HG02610 (cell line): Measurements from ENCODE around the gene IDH3G.
"Not testable (repeated sequence)": the region's sequence is repeated elsewhere in the genome, so short reads cannot be mapped to it uniquely, and the experiment has no call there.

Experiments
- ATAC-seq: cut with Tn5 transposase; IDR thresholded peaks from one replicate; pipeline ENCODE4 v1.9.1; 2021; ENCODE audit warnings: mild to moderate bottlenecking, moderate library complexity; ENCODE audit not compliant: unreplicated experiment

Gene IDH3G

DNA sequence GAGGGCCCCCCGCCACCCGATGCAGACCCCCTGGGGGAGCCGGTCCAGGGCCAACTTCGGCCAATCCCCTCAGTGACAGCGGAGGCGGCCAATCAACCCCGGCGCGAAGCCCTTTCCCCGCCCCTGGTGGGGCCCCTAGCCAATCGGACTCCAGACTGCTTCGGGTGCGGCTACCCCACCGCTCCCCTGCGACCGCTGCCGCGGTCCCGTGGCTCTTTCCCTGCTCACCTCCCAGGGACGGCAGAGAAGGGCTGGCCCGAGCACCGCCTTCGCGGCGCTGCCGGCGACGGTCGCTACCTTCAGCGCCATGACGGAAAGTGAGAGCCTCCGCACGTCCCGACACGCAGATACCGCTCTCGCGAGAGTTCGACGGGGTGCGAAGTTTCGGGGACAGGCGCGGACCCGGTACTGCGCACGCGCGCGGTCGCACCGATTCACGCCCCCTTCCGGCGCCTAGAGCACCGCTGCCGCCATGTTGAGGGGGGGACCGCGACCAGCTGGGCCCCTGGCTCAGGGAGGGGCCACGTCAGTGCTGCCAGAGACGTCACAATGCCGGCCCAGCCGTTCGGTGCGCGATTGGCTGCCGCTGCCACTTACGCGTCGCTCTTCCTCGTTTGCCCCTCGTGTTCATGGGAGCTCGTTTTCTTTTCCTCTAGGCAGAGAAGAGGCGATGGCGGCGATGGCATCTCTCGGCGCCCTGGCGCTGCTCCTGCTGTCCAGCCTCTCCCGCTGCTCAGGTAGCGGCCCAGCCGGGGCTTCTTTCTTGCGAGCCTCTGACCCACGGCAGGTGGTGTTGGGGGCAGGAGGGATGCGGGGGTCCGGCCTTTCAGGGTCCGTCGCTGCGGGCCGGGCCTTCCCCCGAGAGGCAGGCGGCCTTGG is at the start of gene IDH3G, which contains the start of gene SSR4:
IDH3G (minus strand) TSS at position 358 of the 879 bp plus-strand sequence; CDS start at position 309, 49 bp downstream.
SSR4 (plus strand) TSS at position 651 of the 879 bp plus-strand sequence; CDS start at position 671, 20 bp downstream.
- ATAC-seq = peak; percentile 94

DNA sequence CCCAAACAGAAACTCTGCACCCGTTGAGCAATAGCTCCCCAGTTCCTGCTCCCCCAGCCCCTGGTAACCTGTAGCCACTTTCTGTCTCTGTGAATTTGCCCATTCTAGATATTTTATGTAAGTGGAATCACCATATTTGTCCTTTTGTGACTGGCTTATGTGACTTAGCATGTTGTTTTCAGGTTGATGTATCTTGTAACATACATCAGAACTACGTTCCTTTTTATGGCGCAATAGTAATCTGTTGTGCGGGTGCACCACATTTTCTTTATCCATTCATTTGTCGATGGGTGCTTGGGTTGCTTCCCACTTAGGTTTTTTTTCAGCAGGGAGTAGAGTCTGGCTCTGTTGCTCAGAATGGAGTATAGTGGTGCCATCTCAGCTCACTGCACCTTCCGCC is 42.7 kb upstream of the IDH3G start:
- no peak for ATAC-seq

DNA sequence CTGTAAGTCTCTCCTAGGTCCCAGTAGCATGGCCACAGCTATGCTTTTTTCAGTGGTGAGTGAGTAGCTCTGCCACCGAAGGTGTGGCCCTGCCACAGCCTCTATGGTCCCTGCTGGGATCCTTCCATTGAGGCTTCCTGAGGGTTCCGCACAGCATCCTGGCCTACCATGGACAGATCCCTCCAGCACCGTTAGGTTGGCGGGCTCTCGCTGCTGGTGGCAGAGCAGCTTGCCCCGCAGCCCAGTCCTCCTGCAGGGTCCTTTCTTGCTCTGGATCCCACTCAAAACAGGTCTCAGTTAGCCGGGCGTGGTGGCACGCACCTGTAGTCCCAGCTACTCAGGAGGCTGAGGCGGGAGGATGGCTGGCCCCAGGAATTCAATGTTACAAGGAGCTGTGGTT is 38.6 kb upstream of the IDH3G start:
- ATAC-seq = no peak

DNA sequence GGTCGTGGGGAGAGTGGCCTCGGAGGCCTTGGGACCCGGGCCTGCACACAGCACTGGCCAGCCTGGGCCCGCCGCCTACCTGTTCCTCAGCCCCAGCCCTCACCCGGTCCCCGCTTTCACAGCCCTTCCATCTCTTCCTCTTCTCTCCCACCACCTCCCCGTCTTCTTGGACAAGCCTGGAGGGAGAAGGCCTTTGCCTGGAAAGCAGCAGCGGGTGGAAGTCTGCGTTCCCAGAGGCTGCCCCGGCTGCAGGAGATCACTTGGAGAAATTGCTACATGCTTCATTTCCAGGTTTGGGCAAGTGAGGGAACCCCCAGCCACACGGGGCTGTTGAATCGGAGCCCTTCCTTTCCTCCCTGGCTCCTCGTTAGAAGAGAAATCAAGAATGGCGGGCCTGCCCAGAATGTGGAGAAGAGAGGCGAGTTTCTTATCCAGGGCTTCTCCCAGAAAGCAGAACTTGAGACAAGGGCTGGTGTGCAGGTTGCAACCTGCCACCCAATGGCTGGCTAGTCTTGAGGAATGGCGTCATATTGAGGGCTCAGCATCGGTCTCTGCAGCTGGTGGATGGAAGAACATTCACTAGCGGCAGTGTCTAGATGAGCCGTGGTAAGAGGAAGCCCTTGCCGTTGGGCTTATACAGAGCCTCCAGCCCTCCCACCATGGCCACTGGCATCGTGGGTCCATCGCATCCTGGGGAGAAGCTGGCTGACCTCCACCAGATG is 37.4 kb upstream of the IDH3G start:
- no peak for ATAC-seq

DNA sequence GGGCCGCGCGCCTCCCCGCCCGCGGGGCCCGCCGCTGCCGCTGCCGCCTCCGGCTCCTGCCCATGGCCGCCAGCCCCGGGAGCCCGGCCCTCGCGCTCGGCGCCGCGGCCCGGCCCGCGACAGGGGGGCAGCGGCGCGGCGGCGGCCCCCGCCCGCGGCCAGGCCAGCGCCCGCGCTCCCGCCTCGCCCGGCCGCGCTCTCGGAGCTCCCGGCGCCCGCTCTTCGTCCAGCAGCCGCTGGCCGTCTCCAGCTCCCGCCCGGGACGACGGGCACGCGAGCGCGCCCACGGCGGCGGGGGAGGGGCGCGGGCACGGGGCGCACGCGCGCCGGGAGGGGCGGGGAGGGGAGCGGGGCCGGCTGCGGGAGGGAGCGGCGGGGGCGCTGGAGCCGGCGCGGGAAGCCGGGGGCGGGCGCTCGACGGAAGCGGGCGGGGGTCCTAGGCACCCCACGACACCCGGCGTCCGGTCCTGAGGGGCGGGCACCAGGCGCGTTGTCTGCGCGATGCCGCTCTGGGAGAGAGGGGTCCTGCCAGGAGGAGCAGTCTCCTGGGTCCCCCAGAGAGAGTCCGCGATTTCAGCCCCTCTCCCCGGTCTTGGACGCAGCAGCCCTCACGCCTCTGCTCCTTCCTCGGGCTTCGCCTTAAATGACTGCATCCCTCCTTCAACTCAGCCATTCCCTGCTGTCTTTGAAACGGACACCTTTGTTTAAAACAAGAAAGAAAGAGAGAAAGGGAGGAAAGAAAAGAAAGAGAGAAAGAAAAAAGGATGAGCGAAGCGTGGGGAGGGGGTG is 36.7 kb upstream of the IDH3G start:
- ATAC-seq = no peak

DNA sequence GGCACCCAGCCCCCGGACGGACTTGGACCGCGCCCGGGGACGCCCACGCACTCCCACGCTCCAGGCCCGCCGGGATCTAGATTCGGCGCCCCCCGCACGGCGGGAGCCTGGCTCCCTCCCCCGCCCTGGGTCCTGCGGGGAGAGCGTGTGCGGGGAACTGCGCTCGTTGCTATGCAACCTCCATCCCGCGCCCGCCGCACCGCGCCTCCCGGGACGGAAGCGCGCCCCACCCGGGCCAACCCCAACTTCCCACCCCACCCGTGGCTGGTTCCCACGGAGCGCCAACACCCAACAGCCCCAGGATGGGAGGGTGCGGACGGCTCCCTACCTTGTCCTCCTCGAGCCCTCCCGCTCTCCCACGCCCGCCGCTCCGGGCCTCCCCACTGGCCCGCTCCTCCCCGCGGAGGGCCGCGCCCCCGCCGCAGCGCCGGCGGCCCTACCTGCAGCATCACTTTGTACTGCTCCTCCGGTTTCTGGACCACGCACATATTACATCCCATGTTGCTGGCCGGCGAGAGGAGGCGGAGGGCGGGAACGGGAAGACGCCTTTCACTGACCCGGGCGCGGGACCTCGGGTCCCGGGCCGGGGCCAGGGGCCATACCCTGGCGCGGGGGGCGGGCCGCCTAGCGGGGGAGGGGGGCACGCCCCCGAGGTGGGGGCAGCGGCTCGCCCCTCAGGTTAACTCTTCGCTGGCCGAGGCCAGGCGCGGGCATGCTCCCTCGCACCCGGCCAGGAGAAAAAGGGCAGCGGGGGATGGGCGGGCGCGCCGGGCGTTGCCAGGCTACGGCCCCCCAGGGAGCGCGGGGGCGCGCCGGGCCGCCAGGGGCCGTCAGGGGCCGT is 35.8 kb upstream of the IDH3G start, which contains the start of gene PDZD4:
PDZD4 (minus strand) TSS at position 746 of the 841 bp plus-strand sequence; CDS start at position 500, 246 bp downstream.
- no peak for ATAC-seq

DNA sequence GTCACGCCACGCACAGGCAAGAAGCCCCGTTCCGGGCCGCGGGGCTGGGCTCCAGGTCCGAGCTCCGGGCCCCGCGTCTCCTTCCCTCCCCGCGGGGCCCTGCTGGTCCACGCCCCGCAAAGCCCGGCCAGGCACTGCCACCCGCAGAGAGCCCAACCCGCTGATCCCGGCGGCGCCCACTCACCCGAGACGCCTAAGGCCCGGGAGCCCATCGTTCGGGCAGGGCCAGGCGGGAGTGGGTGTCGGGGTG is 35.3 kb upstream of the IDH3G start:
- ATAC-seq = no peak

DNA sequence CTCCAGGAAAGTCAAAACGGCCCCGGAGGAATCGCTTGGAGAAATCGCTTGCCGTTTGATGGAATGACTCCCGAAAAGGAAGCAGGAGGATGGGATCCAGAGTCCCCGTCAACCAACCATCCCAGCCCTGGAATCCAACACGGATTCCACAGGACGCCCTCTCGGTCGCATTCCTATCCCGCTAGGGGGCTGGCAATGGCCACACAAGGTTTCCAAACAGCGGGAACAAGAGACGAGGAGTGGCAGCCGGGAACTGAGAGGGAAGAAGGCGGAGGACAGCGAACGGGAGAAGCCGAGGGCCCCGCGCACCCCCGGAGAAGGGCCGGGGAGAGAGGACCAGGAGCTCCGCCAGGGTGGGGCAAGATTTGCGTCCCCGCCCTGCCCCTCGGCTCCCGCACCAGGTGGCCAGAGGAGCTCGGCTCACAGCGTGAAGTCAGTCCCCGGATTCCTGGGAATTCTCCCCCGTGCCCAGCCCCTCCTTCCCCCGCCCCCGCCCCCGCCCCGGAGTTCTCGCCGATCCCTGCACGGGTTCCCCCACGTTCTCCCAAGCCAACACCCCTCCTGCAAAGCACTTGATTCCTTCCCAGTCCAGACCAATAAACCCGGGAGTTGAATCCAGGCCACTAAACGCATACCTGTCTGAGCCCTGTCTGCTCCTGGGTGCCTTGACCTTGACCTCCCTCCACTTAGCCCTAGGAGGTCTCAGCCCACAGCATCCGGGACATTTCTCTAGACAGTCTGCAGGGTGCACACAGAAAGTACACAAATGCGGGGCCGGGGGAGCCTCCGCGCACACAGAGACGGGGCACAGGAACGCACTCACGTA is 34.8 kb upstream of the IDH3G start:
- ATAC-seq = no peak

DNA sequence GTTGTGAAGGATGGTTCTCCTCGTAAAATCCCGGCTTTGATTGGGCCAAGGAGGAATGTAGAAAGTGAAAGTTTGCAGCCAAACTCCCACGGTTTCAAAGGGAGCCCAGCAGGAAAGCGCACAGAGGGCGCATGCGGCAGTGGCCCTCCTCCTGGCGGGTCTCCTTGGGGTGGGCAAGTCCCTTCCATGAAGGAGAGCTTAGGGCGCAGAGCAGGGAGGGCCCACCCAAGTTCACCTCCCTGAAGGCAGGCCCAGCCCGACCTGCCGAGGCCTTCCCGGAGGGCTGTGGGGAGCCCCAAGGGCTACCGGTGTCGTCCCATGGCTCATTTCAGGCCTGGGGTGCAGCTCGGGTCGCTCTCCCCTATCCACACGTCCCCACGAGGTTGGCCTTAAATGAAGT is 34.1 kb upstream of the IDH3G start:
- no peak for ATAC-seq

DNA sequence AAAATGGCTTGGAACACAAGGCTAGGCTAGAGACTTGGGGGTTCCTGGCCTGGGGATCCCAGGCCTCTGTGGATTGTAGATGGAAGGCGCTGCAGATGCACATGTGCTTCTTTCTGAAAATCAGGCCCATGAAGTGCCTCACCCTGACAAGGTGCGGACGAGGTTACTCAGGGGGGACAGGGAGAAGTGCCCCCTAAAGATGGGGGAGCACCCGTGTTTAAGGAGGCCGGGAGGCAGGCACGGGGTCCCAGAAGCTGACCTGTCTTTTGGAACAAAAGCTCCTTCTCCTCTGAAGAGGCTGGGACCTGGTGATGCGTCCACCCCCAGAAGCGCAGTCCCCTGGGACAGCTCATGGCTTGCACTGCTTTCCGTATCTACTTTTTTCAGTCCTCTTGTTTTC is 33.7 kb upstream of the IDH3G start:
- ATAC-seq = no peak

DNA sequence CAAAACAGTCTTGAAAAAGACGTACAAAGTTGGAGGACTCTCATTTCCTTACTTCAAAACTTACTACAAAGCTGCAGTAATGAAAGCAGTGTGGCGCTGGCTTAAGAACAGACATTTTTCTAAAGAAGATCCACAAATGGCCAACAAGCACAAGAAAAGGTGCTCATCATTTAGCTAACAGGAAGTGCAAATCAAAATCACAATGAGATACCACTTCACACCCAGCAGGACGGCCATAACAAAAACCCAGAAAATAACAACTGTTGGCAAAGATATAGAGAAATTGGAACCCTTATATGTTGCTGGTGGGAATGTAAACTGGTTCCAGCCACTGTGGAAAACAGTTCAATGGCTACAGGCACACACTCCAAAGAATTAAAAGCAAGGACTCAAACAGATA is 32.8 kb upstream of the IDH3G start:
- no peak for ATAC-seq

DNA sequence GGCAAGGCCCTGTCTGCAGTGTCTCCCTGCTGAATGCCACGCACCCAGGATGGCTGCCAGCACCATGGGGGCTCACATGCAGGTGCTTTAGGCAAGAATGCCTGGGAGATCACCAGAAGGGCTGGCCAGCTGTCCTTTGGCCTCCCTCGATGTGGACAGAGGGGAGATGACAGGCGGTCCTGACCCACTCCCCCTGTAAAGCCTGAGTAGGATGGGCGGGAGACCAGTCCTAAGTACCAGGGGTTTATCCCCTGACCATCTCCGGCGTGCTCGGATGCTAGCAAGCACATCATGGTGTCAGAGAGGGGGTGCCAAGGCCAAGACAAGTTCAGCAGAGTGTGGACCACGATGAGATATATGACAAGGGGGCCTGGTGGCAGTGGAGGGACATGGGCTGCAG is 30.9 kb upstream of the IDH3G start:
- no peak for ATAC-seq

DNA sequence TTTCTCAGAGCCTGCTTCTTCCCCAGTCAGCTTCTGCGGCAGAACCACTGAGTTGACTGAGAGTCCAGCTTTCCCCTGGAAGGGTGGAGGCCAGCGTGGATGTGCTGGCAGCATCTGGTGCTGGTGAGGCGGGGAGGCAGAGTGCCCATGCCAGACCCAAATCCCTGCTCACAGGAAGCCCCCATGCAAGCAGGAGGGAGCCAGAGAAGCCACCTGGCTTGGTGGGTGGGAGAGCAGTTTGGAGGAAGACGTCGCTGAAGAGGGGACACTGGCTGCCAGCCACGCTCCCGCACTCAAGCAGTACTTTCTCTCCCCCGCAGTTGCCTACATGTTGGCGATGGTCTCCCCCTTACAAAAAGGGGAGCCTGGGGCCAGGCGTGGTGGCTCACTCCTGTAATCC is 30.2 kb upstream of the IDH3G start:
- ATAC-seq = no peak

DNA sequence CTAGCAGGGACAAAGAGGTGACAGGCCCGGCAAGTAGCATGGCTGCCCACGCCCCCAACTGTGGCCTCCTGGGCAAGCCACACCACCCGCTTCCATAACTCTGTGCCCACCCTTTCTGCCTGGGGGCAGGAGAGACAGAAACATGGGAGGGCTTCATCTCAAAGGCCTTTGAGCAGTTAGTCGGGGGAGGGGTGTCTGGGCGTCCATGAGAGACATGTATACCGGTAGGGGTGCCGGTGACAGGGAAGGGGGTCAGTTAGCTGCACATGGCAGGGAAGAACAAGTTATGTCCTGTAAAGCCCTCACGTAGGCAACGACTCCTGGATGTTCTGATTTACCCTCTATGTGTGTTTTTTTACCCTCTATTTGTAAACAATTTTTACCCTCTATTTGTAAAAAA is 26.9 kb upstream of the IDH3G start:
- ATAC-seq = no peak

DNA sequence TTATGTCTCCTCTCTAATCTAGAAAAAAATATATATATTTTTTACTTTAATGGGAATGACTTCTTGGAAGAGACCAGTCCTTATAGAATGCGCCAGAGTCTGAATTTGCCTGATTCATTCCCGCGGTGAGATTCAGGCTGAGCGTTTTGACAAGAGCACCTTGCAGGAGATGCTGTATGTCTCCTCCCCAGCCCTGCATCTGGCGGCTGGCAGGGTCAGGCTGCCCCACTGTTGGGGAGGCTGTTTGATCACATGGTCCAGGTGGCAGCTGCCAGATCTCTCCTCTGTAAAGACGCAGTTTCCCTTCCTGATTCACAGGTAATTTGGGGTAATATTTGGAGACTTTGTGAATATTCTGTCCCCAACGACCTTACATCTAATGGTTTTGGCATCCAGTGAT is 26.4 kb upstream of the IDH3G start:
- ATAC-seq = no peak

DNA sequence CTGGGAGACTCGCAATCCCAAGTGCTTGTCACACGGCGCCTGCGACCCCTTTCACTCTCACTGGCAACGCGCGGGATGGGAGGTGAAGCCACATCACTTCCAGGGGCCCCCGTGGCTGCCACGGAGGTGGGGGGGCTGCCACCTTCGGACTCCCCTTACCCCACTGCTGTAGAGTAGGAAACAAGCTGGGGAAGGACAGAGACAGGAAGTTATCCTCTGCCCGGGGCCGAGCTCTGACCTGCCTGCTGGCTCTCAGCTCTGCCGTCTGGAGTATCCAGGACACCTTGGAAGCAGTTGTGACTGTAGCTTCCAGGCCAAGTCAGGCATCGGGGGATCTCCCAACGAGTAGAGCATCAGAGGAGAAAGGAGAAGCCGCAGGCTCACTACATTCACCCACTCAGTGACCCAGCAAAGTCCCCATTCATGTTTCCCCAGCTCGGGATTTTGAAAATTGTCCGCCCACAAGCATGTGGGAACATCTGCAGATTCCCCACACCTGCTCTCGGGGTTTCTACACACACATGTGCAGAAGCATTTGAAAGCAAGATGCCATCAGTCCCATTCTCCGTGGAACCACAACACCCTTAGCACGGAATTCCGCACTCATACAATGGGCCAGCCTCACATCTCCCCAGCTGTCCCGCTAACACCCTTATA is 25.3 kb upstream of the IDH3G start:
- ATAC-seq = no peak

DNA sequence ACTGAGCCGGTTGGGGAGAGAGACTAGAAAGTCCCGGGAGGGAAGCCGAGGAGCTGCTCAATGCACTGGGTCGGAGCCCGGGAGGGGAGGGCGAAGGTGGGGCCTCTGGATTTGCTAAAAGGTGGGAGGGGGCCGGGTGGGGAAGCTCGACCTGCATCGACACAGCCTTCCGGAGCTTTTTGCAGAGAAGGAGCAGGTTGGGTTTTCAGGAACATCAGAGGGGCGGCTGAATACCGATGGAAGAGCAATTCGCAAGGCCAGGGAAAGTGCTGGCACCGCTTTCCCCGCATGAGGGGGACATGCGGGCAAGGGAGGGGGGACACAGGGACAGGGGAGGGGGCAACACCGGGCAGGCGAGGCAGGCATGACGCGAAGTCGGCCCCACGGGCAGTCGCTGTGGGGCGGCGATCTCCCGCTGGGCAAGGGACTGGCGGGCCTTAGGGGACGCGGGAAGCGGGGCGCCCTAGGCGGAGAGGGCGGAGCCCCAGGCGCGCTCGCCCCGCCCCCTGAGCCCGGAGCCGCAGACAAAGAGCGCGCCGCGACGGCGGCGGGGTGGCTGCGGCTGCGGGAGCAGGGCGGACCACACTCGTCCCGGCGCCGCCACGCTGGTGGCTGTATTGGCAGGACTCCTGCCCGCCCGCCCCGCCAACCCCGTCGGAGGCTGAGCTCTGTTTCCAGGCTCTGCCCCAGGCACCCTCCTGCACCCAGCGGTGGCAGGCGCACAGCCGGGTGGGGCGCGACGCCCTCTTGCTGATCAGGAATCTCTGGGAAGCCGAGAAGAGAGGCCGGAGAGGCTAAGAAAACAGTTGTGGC is 24.6 kb upstream of the IDH3G start:
- no peak for ATAC-seq

DNA sequence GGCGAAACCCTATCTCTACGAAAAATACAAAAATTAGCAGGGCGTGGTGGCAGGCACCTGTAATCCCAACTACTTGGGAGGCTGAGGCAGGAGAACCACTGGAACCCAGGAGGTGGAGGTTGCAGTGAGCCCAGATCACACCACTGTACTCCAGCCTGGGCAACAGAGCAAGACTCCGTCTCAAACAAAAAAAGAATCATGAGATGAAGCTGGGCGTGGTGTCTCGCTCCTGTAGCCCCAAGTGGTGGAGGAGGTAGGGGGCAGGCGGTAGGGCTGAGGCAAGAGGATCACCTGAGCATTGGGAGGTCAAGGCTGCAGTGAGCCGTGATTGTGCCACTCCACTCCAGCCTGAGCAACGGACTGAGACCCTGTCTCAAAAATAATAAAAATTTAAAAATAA is 23.9 kb upstream of the IDH3G start:
- ATAC-seq = not testable (repeated sequence)
